ENCODE data around the gene TMEM37. TPM values are rescaled to one million over a fixed set of nuclear protein-coding genes. Genes with fewer than 3 reads are reported as not detected.

TMEM37 gene
- total RNA-seq, 1 donor from 2014 or later, result 2.3 TPM

GRCh38 chr2:119436993-119437772 is 5.5 kb downstream of the TMEM37 start:
- no peak for DNase-seq (ENCODE audit: low spot score in 2 of 2)
- intact Hi-C loops (cut with DNase I), result no loop called here
- Histone ChIP-seq H3K27me3 (no peaks in the 10 kb centered on the region), H3K4me1 (peaks cover 0 to 3% of the 10 kb centered on the region in 2 donors), H3K4me3 (no peak overlapping the region), H3K27ac (no peak overlapping the region), H3K9me3 (no peaks in the 10 kb centered on the region), H3K36me3 (peaks cover 0 to 3% of the 10 kb centered on the region in 2 donors)
- TF ChIP-seq CTCF (IDR thresholded peaks at IDR 0.05), result no peak

DNA sequence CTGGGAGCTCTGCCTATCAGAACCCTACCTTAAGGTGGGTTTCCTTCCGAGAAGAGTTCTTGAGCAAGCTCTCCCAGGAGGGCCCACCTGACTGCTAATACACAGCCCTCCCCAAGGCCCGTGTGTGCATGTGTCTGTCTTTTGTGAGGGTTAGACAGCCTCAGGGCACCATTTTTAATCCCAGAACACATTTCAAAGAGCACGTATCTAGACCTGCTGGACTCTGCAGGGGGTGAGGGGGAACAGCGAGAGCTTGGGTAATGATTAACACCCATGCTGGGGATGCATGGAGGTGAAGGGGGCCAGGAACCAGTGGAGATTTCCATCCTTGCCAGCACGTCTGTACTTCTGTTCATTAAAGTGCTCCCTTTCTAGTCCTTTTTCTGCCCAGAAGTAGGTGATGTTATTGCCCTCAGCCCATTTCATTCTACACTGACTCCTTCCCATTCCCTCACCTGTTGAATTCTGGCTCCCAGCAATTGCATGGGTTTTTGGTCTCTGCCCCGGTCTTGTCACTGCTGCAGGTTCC is 6.5 kb downstream of the TMEM37 start:
- H3K27ac ChIP-seq, result no peak overlapping the region
- no peaks in the 10 kb centered on the region for H3K9me3 ChIP-seq
- no peaks in the 10 kb centered on the region for H3K27me3 ChIP-seq
- H3K36me3 ChIP-seq, result peaks cover 0 to 3% of the 10 kb centered on the region in 2 donors
- H3K4me3 ChIP-seq, result no peak overlapping the region
- intact Hi-C loops (cut with DNase I), result no loop called here
- no peaks in the 10 kb centered on the region for H3K4me1 ChIP-seq
- no peak for DNase-seq (ENCODE audit: low spot score in 2 of 2)
- no peak for TF ChIP-seq CTCF (IDR thresholded peaks at IDR 0.05)

- TF ChIP-seq CTCF (IDR thresholded peaks at IDR 0.05), result no peak
- intact Hi-C loops (cut with DNase I), result no loop called here
- Histone ChIP-seq H3K27me3 (no peaks in the 10 kb centered on the region), H3K27ac (no peak overlapping the region), H3K4me1 (no peaks in the 10 kb centered on the region), H3K9me3 (no peaks in the 10 kb centered on the region), H3K36me3 (peaks cover 0 to 3% of the 10 kb centered on the region in 2 donors), H3K4me3 (no peak overlapping the region)
- no peak for DNase-seq (ENCODE audit: low spot score in 2 of 2)
These were observed 7.2 kb downstream of the TMEM37 start for GRCh38 chr2:119438726-119439284.

GRCh38 chr2:119439574-119440500 is 8.2 kb downstream of the TMEM37 start:
- no peaks in the 10 kb centered on the region for H3K27me3 ChIP-seq
- no peaks in the 10 kb centered on the region for H3K4me1 ChIP-seq
- TF ChIP-seq CTCF (IDR thresholded peaks at IDR 0.05), result no peak
- no peak overlapping the region for H3K27ac ChIP-seq
- peaks cover 0 to 3% of the 10 kb centered on the region in 2 donors for H3K36me3 ChIP-seq
- intact Hi-C loops (cut with DNase I), result no loop called here
- no peak for DNase-seq (ENCODE audit: low spot score in 2 of 2)
- no peaks in the 10 kb centered on the region for H3K9me3 ChIP-seq
- H3K4me3 ChIP-seq, result no peak overlapping the region

DNA sequence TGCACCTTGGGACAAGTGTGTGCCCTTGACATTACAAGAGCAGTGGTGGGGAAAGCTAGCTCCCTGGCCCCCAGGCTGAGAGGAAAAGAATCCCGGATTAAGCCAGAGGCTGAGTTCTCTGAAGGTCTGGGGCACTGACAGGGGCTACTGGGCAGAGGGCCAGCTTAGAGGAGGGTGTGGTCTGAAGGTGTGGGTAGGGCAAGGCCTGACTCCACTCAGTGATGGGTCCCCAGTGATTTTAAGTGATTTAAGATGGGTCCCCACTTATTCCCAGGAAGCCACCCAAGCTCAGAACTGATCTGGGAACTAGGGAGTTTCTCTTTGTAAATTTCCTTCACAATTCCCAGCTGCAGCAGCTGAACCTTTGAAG is 8.8 kb downstream of the TMEM37 start:
- Histone ChIP-seq H3K4me3 (no peak overlapping the region), H3K27ac (no peak overlapping the region), H3K27me3 (no peaks in the 10 kb centered on the region), H3K36me3 (peaks cover 0 to 3% of the 10 kb centered on the region in 2 donors), H3K4me1 (no peaks in the 10 kb centered on the region), H3K9me3 (no peaks in the 10 kb centered on the region)
- TF ChIP-seq CTCF (IDR thresholded peaks at IDR 0.05), result no peak
- no peak for DNase-seq (ENCODE audit: low spot score in 2 of 2)
- intact Hi-C loops (cut with DNase I), result no loop called here
